Measurements from ENCODE around the gene ARHGAP12.

- TF ChIP-seq CTCF (IDR thresholded peaks at IDR 0.05) (no peak), POLR2AphosphoS5 (IDR thresholded peaks at IDR 0.05) (no peak), POLR2A (IDR thresholded peaks at IDR 0.05) (no peak)
Observed at GRCh38 chr10:31952066-31952465, 23.4 kb upstream of the ARHGAP12 start.

Data from prostate gland (tissue), 2 donors.